GM12874 (cell line): ENCODE data around the gene RNF144A.

ENCODE experiments used
- TF ChIP-seq, protein P1 (sequence below): IDR thresholded peaks from 2 replicates; pipeline ENCODE4 v1.5.1; 2011; ENCODE audit warnings: low read depth, mild to moderate bottlenecking, control low read depth, low read length, moderate library complexity; ENCODE audit not compliant: insufficient read depth

Gene RNF144A

DNA sequence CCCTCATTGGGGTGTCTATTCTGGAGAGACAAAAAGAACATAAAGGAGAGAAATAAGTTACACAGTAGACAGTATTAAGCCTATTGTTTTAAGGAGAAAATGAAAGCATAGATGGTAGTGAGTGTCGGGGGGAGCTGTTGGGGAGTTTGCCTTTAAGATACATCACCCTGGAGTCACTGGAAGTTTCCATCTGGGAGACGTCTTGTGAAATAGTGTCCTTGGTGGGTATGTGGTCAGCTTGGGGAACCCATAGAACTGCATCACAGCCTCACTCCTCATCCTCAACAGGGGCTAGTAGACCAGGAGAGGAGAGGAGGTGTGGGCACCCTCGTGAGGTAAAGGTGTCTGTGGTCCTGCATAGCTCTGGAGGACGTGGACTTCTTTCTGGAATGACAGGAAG is 60.6 kb downstream of the RNF144A start:
- TF ChIP-seq, protein P1, sequence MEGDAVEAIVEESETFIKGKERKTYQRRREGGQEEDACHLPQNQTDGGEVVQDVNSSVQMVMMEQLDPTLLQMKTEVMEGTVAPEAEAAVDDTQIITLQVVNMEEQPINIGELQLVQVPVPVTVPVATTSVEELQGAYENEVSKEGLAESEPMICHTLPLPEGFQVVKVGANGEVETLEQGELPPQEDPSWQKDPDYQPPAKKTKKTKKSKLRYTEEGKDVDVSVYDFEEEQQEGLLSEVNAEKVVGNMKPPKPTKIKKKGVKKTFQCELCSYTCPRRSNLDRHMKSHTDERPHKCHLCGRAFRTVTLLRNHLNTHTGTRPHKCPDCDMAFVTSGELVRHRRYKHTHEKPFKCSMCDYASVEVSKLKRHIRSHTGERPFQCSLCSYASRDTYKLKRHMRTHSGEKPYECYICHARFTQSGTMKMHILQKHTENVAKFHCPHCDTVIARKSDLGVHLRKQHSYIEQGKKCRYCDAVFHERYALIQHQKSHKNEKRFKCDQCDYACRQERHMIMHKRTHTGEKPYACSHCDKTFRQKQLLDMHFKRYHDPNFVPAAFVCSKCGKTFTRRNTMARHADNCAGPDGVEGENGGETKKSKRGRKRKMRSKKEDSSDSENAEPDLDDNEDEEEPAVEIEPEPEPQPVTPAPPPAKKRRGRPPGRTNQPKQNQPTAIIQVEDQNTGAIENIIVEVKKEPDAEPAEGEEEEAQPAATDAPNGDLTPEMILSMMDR: no peak

DNA sequence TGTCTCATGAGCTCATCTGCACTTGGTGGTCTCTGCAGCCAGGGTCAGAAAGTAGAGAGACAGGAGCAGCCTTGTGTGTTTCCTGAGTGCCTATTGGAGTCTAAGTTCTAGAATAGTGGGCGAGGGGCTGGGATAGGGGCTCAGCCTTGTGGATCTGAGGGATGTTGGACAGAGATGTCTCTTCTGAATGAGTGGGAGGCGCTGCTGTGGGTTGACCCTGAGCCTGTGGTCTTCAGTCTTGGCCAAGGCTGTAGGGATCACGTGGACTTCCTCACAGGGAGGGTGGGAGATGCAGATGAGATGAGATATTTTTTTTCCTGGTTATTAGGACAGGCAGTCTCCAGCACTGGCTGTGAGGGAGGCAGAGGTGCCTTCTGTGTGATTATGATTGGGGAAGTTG is 61.8 kb downstream of the RNF144A start:
- TF ChIP-seq, protein P1: no peak

DNA sequence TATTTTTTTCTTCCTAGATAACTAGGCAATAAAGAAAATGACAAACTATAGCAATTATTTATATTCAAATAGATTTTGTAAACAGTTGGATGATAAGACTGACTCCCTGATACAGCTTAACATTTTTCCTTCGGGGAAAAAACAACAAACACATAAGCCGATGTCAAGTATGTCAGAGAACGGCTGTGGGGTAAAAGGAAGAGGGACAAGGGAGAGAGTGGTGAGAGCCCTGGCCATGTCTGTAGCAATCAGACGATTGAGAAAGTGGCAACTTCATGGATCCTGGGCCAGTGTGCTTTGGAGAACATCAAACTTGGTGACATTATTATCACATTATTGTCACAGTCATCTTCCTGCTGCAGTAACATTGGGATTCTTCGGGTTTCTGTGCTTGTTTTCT is 65.2 kb downstream of the RNF144A start:
- TF ChIP-seq, protein P1: no peak

DNA sequence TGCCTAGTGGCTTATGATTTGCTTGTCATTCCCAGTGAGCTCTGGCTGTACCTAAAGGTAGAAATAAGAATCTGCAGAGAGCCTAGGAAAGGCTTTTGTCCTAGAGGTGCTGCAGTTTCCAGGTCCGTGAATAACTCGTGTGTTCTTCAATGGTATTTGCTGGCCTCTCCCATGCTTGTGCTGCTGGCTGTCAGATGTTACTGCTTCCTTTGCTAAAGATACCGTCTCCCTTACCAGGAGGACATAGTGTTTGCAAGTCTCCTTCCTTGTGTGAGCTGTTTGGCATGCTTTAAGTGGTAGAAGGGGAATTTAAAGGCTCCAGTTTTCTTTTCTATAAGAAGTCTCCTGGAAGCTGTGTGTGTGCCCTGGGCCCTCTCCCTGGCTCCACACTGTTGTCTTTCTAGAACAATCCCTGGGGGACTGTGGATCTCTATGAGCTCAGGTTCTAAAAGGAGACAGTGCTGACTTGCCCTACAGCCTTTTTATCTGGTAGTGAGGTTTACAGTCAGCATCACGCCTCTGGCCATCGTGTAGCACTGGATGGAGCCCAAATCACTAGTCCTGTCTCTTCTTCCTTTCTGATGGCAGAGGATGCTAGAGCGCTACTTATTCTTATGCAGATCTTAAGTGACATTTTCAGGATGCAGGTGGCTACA is 65.8 kb downstream of the RNF144A start:
- TF ChIP-seq, protein P1: no peak

DNA sequence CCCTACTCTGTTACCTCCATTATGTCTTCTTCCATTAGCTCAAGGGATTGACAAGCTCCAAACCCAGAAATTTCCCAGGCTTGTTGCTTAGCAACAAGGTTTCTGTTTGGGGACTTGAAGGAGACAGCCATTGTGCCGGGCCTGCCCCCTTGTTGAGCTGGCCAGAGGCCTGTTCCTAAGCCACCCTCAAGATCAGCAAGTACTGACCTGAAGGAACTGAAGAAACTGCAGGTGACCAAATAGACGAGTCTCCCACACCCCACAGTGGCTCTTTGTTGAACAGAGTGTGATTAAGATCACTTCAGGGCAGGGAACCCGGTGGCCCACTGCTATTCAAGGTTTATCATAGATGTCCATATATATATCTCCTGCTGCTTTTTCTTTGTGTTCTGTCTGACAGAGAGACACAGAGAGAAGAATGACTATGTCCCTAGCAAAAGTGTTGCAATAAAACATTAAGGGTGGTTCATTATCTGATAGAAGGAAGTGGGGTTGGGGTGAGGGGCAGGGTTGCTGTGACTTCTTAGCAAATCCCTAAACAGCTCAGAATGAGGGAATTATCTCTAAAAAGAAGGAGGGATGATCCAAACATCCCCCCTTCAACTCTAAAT is 69.2 kb downstream of the RNF144A start:
- TF ChIP-seq, protein P1: no peak

DNA sequence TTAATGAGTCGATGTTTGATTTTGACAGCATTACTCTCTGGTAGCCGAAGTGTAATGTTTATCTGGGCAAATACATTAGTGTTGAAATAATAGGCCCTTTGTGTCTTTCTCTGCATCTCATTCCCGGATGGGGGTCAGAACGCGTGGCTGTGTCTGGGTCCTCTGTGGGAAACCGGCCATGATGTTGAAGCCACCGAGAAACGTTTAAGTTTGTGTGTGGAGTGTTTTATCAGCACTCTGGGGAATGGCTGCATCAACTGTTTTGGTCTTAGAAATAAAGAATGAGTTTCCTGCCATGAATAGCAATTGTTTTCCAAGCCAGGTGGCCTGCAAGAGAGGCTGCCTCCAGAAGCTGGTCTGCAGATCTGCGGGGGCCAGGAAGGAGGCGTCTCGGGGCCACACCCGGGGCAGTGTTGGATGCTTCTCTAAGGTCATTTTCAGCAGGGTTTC is 69.7 kb downstream of the RNF144A start:
- TF ChIP-seq, protein P1: no peak

DNA sequence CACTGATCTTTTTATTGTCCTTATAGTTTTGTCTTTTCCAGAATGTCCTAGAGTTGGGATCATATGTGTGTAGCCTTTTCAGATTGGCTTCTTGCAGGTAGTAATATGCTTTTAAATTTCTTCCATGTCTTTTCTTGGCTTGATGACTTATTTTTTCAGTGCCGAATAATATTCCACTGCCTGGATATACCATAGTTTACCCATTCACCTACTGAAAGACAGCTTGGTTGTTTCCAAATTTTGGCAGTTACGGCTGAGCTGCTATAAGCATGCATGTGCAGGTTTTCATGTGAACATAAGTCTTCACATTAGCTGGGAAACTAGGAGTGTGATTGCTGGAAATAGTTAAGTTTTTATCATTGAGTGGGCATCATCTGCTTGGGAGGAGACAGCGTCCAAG is 73.7 kb downstream of the RNF144A start:
- TF ChIP-seq, protein P1: no peak
